ENCODE data around the gene MAGOH. TPM values are rescaled to one million over a fixed set of nuclear protein-coding genes. Genes with fewer than 3 reads are reported as not detected.
"Not testable (repeated sequence)": the region's sequence is repeated elsewhere in the genome, so short reads cannot be mapped to it uniquely, and the experiment has no call there.

MAGOH gene
- total RNA-seq, 2 experiments from 2014 or later, result 113 to 119 TPM

DNA sequence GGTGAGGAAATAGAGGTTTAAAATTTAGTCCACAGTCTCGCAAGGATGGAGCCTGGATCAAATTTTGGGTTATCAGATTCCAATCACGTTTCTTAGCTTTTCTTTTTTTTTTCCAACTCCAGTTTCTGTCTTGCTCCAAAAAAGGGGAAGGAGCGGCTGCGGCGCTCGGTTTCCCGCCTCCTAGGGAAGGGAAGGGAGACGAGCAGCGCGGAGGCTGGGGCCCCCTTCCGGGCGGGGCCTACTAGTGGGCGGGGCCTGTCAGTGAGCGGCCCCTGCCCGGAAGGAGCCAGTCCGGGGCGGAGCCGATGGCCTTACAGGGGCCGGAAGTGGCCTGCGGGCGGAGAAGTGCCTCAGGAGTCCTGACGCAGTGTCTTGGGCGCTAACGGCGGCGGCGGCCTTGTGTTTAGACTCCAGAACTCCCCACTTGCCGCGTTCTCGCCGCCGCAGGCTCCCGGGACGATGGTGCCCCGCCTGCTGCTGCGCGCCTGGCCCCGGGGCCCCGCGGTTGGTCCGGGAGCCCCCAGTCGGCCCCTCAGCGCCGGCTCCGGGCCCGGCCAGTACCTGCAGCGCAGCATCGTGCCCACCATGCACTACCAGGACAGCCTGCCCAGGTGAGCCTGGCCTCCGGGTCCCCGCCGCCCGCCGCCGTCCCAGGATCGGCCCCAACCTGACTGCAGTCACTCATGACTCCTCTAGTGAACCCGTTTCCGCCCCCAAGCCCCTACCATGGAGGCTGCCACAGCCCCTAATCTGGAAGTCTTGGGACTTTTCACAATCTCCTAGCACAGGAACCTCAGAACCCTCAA, 41.6 kb downstream of the MAGOH start, which contains the start of gene CPT2:
TSS of gene CPT2 (plus strand) at position 340 of the 806 bp plus-strand sequence. CDS start at position 460, 120 bp downstream.
- ChIA-PET POLR2A (interaction anchor here (0.7 to 1.1 kb wide), 2 partner anchors 182 to 275 kb away, joined by 3 to 4 read pairs; partner anchors contain the start of gene ECHDC2), CTCF (interaction anchor here (1.1 to 2.1 kb wide), 2 partner anchors 11 to 16 kb away, joined by 3 to 6 read pairs; no protein-coding TSS in a partner anchor)

DNA sequence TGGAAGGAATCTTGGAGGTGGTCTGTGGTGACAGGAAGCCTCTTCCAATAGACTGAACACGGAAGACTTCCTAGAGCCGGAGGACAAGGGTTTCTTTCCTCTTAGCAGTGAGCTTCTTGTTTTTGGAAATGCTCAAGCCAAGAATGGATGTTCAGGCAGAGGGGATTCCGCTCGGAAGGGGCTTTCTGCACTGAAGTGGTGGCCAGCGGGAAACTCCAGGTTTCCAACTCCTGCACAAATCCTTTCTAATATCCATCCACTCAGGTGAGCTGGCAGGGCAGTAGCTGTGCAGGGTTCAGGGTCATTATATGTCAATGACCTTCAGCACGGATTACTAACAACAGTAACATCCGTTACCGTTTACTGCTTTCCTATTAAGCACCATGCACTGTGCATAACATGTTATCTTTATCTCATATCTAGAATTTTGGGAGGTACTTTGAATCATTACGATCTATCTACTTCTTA, 42.3 kb downstream of the MAGOH start:
- CTCF ChIA-PET, result interaction anchor here (1.1 to 2.1 kb wide), 2 partner anchors 11 to 15 kb away, joined by 3 to 6 read pairs; no protein-coding TSS in a partner anchor
- POLR2A ChIA-PET, result interaction anchor here (0.7 to 1.1 kb wide), 3 partner anchors 181 to 274 kb away, joined by 3 to 4 read pairs (median 3); partner anchors contain the start of gene ECHDC2

- POLR2A ChIA-PET, result interaction anchor here (0.9 to 1.1 kb wide), 2 partner anchors 180 to 218 kb away, joined by 3 to 4 read pairs; no protein-coding TSS in a partner anchor
- CTCF ChIA-PET, result interaction anchor here (1.1 to 2.1 kb wide), 3 partner anchors 10 to 14 kb away, joined by 3 to 6 read pairs (median 3); no protein-coding TSS in a partner anchor
These were observed 42.9 kb downstream of the MAGOH start for GRCh38 chr1:53195246-53196016.

GRCh38 chr1:53190210-53190611, 48.1 kb downstream of the MAGOH start:
- ChIA-PET POLR2A (no interaction called here), CTCF (no interaction called here)

- ChIA-PET POLR2A (no interaction called here), CTCF (no interaction called here)
These were observed 49.3 kb downstream of the MAGOH start for GRCh38 chr1:53189061-53189460.

DNA sequence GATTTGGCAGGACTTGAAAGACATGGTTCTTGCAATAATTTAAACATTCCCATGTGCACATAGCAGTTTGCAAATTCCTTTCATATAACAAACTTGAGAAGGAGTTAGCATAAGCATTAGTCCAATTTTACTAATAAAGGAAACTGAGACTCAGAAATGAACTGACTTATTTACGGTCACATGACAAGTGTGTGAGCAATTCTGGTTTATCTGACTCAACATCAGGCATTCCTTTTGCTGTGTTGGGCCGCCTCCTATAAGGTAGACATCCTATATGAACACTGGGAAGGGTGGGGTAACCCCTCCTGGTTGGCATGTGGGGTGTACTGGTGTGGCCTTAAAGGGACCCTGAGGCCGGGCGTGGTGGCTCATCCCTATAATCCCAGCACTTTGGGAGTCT, 50.2 kb downstream of the MAGOH start:
- ChIA-PET CTCF (no interaction called here), POLR2A (no interaction called here)

DNA sequence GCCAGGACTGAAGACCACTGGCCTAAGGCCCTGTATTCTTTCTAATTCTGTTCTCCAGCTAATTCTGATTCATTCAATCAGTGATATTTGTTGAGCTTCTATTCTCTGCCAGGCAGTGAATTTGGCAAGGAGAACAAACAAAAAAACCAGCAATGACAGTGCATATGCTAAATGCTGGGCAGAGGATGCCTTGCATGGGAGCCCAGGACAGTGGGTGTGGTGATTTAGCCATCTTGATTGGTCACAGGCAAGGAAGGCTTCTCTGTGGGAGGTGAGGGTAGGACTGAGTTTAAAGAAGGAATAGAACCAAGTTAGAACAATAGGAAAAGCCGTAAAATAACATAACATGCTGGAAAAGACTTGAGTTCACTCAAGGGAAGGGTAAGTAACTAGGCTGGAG, 50.9 kb downstream of the MAGOH start:
- POLR2A ChIA-PET, result no interaction called here
- CTCF ChIA-PET, result no interaction called here

- POLR2A ChIA-PET, result no interaction called here
- CTCF ChIA-PET, result interaction anchor here (1.7 kb wide), 1 partner anchor 9 kb away, joined by 6 read pairs; the partner anchor contains the start of gene CPT2
These were observed 51.8 kb downstream of the MAGOH start for GRCh38 chr1:53186533-53186932.

GRCh38 chr1:53185955-53186297, 52.4 kb downstream of the MAGOH start:
- CTCF ChIA-PET, result interaction anchor here (1.7 kb wide), 1 partner anchor 10 kb away, joined by 6 read pairs; the partner anchor contains the start of gene CPT2
- POLR2A ChIA-PET, result not testable (repeated sequence)

DNA sequence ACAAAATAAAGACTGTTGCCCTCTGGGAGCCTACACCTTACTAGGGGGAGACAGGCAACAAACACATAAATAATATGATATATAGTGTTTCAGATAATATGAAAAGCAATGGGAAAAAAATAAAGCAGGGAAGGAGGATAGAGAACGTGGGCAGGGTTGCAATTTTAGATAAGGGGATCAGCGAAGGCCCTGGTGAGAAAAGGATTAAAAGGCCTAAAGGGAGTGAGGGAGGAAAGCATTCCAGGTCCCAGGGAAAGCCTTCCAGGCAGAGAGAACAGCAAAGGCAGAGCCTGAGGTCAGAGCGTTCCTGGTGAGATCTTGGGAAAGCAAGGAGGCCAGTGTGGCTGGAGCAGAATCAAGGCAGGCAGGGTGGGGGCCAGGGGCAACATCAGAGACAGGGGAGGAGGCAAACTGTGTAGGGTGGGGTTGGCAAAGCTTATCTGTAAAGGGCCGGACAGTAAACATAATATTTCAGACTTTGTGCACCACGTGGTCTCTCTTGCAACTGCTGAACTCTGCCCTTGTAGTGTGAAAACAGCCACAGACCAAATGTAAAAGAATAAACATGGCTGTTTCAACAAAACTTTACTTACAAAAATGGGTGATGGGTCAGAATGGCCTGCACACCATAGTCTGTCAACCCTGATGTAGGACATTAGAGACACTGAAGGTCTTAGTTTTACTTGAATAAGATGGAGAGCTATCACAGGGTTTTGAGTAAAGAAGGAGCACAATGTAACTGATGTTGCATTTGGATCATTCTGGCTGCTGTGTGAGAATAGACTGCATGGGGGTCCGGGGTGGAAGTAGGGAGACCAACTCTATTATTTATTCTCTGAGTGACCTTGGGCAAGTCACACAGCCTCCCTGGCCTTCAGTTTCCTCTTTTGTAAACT, 55.0 kb downstream of the MAGOH start:
- CTCF ChIA-PET, result interaction anchor here (1.0 to 1.4 kb wide), 3 partner anchors 9 to 23 kb away, joined by 3 to 6 read pairs (median 3); no protein-coding TSS in a partner anchor

GRCh38 chr1:53182716-53183094, 55.6 kb downstream of the MAGOH start:
- CTCF ChIA-PET, result interaction anchor here (0.6 to 1.4 kb wide), 4 partner anchors 10 to 241 kb away, joined by 3 to 6 read pairs (median 4); no protein-coding TSS in a partner anchor
- POLR2A ChIA-PET, result no interaction called here

More for the DNA sequence above, 55.0 kb downstream of the MAGOH start:
- POLR2A ChIA-PET, result no interaction called here

GRCh38 chr1:53182111-53182593, 56.2 kb downstream of the MAGOH start:
- POLR2A ChIA-PET, result no interaction called here

GRCh38 chr1:53180951-53181350, 57.4 kb downstream of the MAGOH start:
- POLR2A ChIA-PET, result no interaction called here
- CTCF ChIA-PET, result interaction anchor here (0.6 to 0.9 kb wide), 4 partner anchors 15 to 341 kb away, joined by 3 to 4 read pairs (median 4); no protein-coding TSS in a partner anchor

More at GRCh38 chr1:53182111-53182593, 56.2 kb downstream of the MAGOH start:
- CTCF ChIA-PET, result interaction anchor here (0.6 to 1.4 kb wide), 3 partner anchors 11 to 241 kb away, joined by 3 to 6 read pairs (median 4); no protein-coding TSS in a partner anchor

GRCh38 chr1:53180226-53180625, 58.1 kb downstream of the MAGOH start:
- POLR2A ChIA-PET, result no interaction called here

More at GRCh38 chr1:53180226-53180625, 58.1 kb downstream of the MAGOH start:
- CTCF ChIA-PET, result interaction anchor here (0.7 kb wide), 1 partner anchor 275 kb away, joined by 4 read pairs; no protein-coding TSS in a partner anchor

Other genes starting within 250 kb of the MAGOH start
- gene PODN, start 176.3 kb downstream of the MAGOH start, total RNA-seq, result not detected
- gene SLC1A7, start 95.9 kb downstream of the MAGOH start, total RNA-seq, result not detected
- 10 to 100 TPM; 19.6 to 21.6 TPM for gene CPT2, start 41.7 kb downstream of the MAGOH start, total RNA-seq
- gene CZIB, start 17.9 kb downstream of the MAGOH start, total RNA-seq, result 10 to 100 TPM; 47.9 to 48.2 TPM
- gene LRP8, start 89.6 kb upstream of the MAGOH start, total RNA-seq, result 10 to 100 TPM; 56.7 to 59.5 TPM
- not detected for gene DMRTB1, start 220.9 kb upstream of the MAGOH start, total RNA-seq